GM12878 (cell line): Measurements from ENCODE around the gene TC2N. TPM values are rescaled to one million over a fixed set of nuclear protein-coding genes. Genes with fewer than 3 reads are reported as not detected.

Experiments
- ATAC-seq: fragments of 200-7000 bp; cut with Tn5 transposase; 3 replicates; pipeline ENCODE4 v1.9.1; 2020; ENCODE audit warnings: mild to moderate bottlenecking, moderate library complexity
- BruUV-seq: library from RNA; stranded (reverse); fragments of 400-500 nt; replicated peaks from 2 replicates; lab custom pipeline; 2021; lab: Mats Ljungman, UMichigan
- CTCF ChIA-PET: fragments of 300-600 bp; sonication (Branson Sonifier 250); formaldehyde crosslinking; extraction: SDS; loops from one replicate; lab custom pipeline; 2021; ENCODE audit warnings: inconsistent platforms; lab: Yijun Ruan, JAX
- POLR2A ChIA-PET: fragments of 350-600 bp; formaldehyde crosslinking; extraction: SDS; loops from one replicate; lab custom pipeline; 2021; ENCODE audit warnings: inconsistent platforms; lab: Charles Lee
- RAD21 ChIA-PET: fragments of 300-600 bp; sonication (Branson Sonifier 250); formaldehyde crosslinking; loops from one replicate; lab custom pipeline; 2023; ENCODE audit warnings: antibody characterized with exemption; ENCODE audit not compliant: unreplicated experiment; lab: Charles Lee
- SMC1A ChIA-PET: fragments of 300-600 bp; sonication (Branson Sonifier 250); formaldehyde crosslinking; loops from one replicate; lab custom pipeline; 2023; ENCODE audit not compliant: unreplicated experiment, uncharacterized antibody; lab: Charles Lee
- DNase-seq: peaks from one replicate; pipeline ENCODE4 v3.0.0-alpha.2; 2011; ENCODE audit warnings: low read depth, low spot score
- FAIRE-seq: peaks from 3 replicates; lab custom pipeline; 2011; peaks lifted over from hg19 to GRCh38; lab: Jason Lieb, UNC
- H2AFZ ChIP-seq: 2 replicates; pipeline ENCODE4 v1.6.0; 2011; ENCODE audit warnings: low read depth, low read length, control low read depth; ENCODE audit not compliant: control insufficient read depth
- H3K27ac ChIP-seq: 2 replicates; pipeline ENCODE4 v1.5.1; 2011; ENCODE audit warnings: control low read depth; ENCODE audit not compliant: control insufficient read depth, insufficient read depth
- H3K27me3 ChIP-seq, 2 experiments: replicated peaks in 1 of 2; 2 replicates each; pipeline versions ENCODE4 v1.6.0 to v1.6.1; 2011; ENCODE audit warnings: low read length in 1 of 2; ENCODE audit not compliant: control insufficient read depth in 2 of 2, insufficient read depth in 2 of 2
- H3K36me3 ChIP-seq, 2 experiments: 2 replicates each; pipeline ENCODE4 v1.5.1; 2011; ENCODE audit warnings: low read length in 1 of 2; ENCODE audit not compliant: control insufficient read depth in 2 of 2, insufficient read depth in 2 of 2
- H3K4me1 ChIP-seq: 2 replicates; pipeline ENCODE4 v1.6.1; 2011; ENCODE audit warnings: mild to moderate bottlenecking, low read length, moderate library complexity, mixed read lengths; ENCODE audit not compliant: control insufficient read depth, insufficient read depth
- H3K4me2 ChIP-seq: 2 replicates; pipeline ENCODE4 v1.6.0; 2011; ENCODE audit warnings: control low read depth; ENCODE audit not compliant: control insufficient read depth, insufficient read depth
- H3K4me3 ChIP-seq: fragments of 200-600 bp; sonication (generic); 2 replicates; pipeline ENCODE4 v1.5.1; 2016
- H3K79me2 ChIP-seq: 2 replicates; pipeline ENCODE4 v1.6.0; 2011; ENCODE audit warnings: low read length; ENCODE audit not compliant: control insufficient read depth, insufficient read depth
- H3K9ac ChIP-seq: 2 replicates; pipeline ENCODE4 v1.8.0; 2011; ENCODE audit warnings: low read length, control low read depth, mixed read lengths; ENCODE audit not compliant: control insufficient read depth, insufficient read depth
- H3K9me3 ChIP-seq: replicated peaks from 3 replicates; pipeline ENCODE4 v1.5.1; 2011; ENCODE audit warnings: mild to moderate bottlenecking, low read length; ENCODE audit not compliant: control insufficient read depth, insufficient read depth
- H4K20me1 ChIP-seq: 2 replicates; pipeline ENCODE4 v1.6.0; 2011; ENCODE audit not compliant: control insufficient read depth, insufficient read depth
- CHD1 ChIP-seq: IDR thresholded peaks from 2 replicates; pipeline ENCODE4 v1.6.1; 2012; ENCODE audit warnings: low read depth, low read length, improper control_type of control experiment
- CHD2 ChIP-seq: IDR thresholded peaks from 2 replicates; pipeline ENCODE4 v1.6.1; 2011; ENCODE audit warnings: low read depth, low read length, improper control_type of control experiment, borderline replicate concordance
- ETV6 ChIP-seq, 2 experiments: fragments of 450-650 bp in 1 of 2; IDR thresholded peaks in 1 of 2; conservative IDR thresholded peaks in 1 of 2; 2 replicates each; pipeline ENCODE4 v1.6.1; 2014; ENCODE audit warnings: antibody characterized with exemption in 1 of 2, borderline replicate concordance in 1 of 2, low read depth in 1 of 2, mild to moderate bottlenecking in 1 of 2, moderate library complexity in 1 of 2
- FOS ChIP-seq: IDR thresholded peaks from 3 replicates; pipeline ENCODE4 v1.6.1; 2011; ENCODE audit warnings: borderline replicate concordance; ENCODE audit not compliant: insufficient read length; ENCODE audit errors: extremely low read depth
- JUND ChIP-seq: IDR thresholded peaks from 2 replicates; pipeline ENCODE4 v1.6.1; 2012; ENCODE audit warnings: low read depth, mild to moderate bottlenecking, low read length, improper control_type of control experiment, moderate library complexity
- NFIC ChIP-seq: IDR thresholded peaks from 2 replicates; pipeline ENCODE4 v1.6.1; 2012; ENCODE audit warnings: low read depth, mild to moderate bottlenecking, inconsistent platforms, low read length, moderate library complexity
- RELA ChIP-seq: fragments of 450-650 bp; IDR thresholded peaks from 2 replicates; pipeline ENCODE4 v1.8.0; 2014; ENCODE audit warnings: borderline replicate concordance; ENCODE audit not compliant: partially characterized antibody
- SMARCA5 ChIP-seq: fragments of 450-650 bp; IDR thresholded peaks from 2 replicates; pipeline ENCODE4 v1.6.1; 2017; ENCODE audit warnings: mild to moderate bottlenecking
- SMC3 ChIP-seq: IDR thresholded peaks from 2 replicates; pipeline ENCODE4 v1.6.1; 2011; ENCODE audit warnings: low read length, improper control_type of control experiment, borderline replicate concordance
- SPI1 ChIP-seq: IDR thresholded peaks from 2 replicates; pipeline ENCODE4 v1.6.1; 2011; ENCODE audit warnings: low read depth, mild to moderate bottlenecking, low read length, moderate library complexity, borderline replicate concordance; ENCODE audit not compliant: insufficient read depth
- TARDBP ChIP-seq: IDR thresholded peaks from 2 replicates; pipeline ENCODE4 v1.6.1; 2016; ENCODE audit warnings: borderline replicate concordance
- ZZZ3 ChIP-seq: IDR thresholded peaks from 2 replicates; pipeline ENCODE4 v1.6.1; 2011; ENCODE audit warnings: low read depth; ENCODE audit not compliant: control insufficient read depth, insufficient read length
- WGBS: methylation state at CpG from one replicate; pipeline ENCODE4 v1.1.6; 2016; ENCODE audit warnings: low lambda C conversion rate; ENCODE audit not compliant: insufficient replicate concordance, insufficient coverage; ENCODE audit errors: missing lambda C conversion rate; 5-methylcytosine and 5-hydroxymethylcytosine counted together
- in situ Hi-C: fragments of 300-500 bp; cut with MboI; formaldehyde crosslinking; loops from 9 replicates; pipeline ENCODE4 v1.14.3; 2018; ENCODE audit warnings: mixed read lengths
- intact Hi-C: fragments of 100-400 bp; cut with micrococcal nuclease; formaldehyde crosslinking; loops from one replicate; pipeline ENCODE4 v1.14.2; 2022; ENCODE audit not compliant: unreplicated experiment
- polyA plus RNA-seq, 11 experiments: library from polyadenylated mRNA; depleted of rRNA in 4 of 11; unstranded in 6 of 11; stranded (reverse) in 5 of 11; fragments of >200 nt; fragmentation: Nextera tagmentation in 4 of 11; fragmentation: Illumina TruSeq in 1 of 11; extraction: Ambion mirVana in 4 of 11; extraction: Trizol in 1 of 11; gene quantifications; 1 replicate in 1 of 11; 2 replicates in 10 of 11; pipeline versions ENCODE4 v1.2.1 to v1.2.3, GENCODE V29; 2011 to 2016; ENCODE audit warnings: inconsistent platforms in 2 of 11, missing spikeins in 2 of 11, low read depth in 1 of 11
- total RNA-seq, 4 experiments: library from RNA; depleted of rRNA in 3 of 4; stranded (reverse); fragments of >200 nt in 3 of 4; fragmentation: Illumina TruSeq in 1 of 4; extraction: Trizol in 1 of 4; gene quantifications; 2 replicates each; pipeline versions ENCODE4 v1.2.1 to v1.2.3, GENCODE V29; 2013 to 2021
- TF ChIP-seq, protein P1 (sequence below): IDR thresholded peaks from 2 replicates; pipeline ENCODE4 v1.6.1; 2011; ENCODE audit warnings: borderline replicate concordance, low read depth, mild to moderate bottlenecking, moderate library complexity, low read length; ENCODE audit not compliant: insufficient read depth, poor library complexity, severe bottlenecking
- TF ChIP-seq, protein P2 (sequence below): fragments of 450-650 bp; IDR thresholded peaks from 2 replicates; pipeline ENCODE4 v1.6.1; 2016; ENCODE audit warnings: mild to moderate bottlenecking
- TF ChIP-seq, protein P3 (sequence below): fragments of 150-350 bp; IDR thresholded peaks from 2 replicates; pipeline ENCODE4 v1.6.1; 2014; ENCODE audit warnings: mild to moderate bottlenecking, low read depth, low read length
- TF ChIP-seq, protein P4 (sequence below): fragments of 450-650 bp; IDR thresholded peaks from 2 replicates; pipeline ENCODE4 v1.6.1; 2017; ENCODE audit warnings: borderline replicate concordance

The TC2N gene
- total and polyA plus RNA-seq, 10 of the 15 experiments (the other 5 are each of a cell fraction or from before 2014, with no cell fraction given), result 0.15 to 1.6 (median 0.35) TPM

- Histone ChIP-seq H3K4me1 (no peaks in the 10 kb centered on the region), H3K27me3 (no peaks in the 10 kb centered on the region), H3K4me3 (no peak overlapping the region), H3K27ac (no peak overlapping the region), H3K36me3 (no peaks in the 10 kb centered on the region), H2AFZ (no peak overlapping the region), H3K4me2 (no peak overlapping the region), H3K9ac (no peak overlapping the region), H3K9me3 (no peaks in the 10 kb centered on the region), H4K20me1 (no peaks in the 10 kb centered on the region), H3K79me2 (no peaks in the 10 kb centered on the region)
- ATAC-seq (no peak), DNase-seq (no peak), FAIRE-seq (no peak)
- RAD21 ChIA-PET, result no interaction called here
- BruUV-seq, result no TSS peak
- POLR2A ChIA-PET, result no interaction called here
- intact Hi-C loops, result no loop called here
- CTCF ChIA-PET, result interaction anchor here (0.6 to 1.5 kb wide), 4 partner anchors 12 to 108 kb away, joined by 3 to 4 read pairs (median 3); no protein-coding TSS in a partner anchor
- SMC1A ChIA-PET, result interaction anchor here (0.6 kb wide), 1 partner anchor 65 kb away, joined by 3 read pairs; no protein-coding TSS in a partner anchor
- in situ Hi-C loops, result no loop called here
- 60% methylated on average over 13 of the region's 13 CpGs for WGBS
- TF ChIP-seq SPI1, result no peak
- no peak for TF ChIP-seq ETV6 (conservative IDR thresholded peaks at IDR 0.05 in 1 of 2, IDR thresholded peaks at IDR 0.05 in 1 of 2; ENCODE audit: borderline replicate concordance in 1 of 2, low read depth in 1 of 2)
- TF ChIP-seq, protein P1, sequence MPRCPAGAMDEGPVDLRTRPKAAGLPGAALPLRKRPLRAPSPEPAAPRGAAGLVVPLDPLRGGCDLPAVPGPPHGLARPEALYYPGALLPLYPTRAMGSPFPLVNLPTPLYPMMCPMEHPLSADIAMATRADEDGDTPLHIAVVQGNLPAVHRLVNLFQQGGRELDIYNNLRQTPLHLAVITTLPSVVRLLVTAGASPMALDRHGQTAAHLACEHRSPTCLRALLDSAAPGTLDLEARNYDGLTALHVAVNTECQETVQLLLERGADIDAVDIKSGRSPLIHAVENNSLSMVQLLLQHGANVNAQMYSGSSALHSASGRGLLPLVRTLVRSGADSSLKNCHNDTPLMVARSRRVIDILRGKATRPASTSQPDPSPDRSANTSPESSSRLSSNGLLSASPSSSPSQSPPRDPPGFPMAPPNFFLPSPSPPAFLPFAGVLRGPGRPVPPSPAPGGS, result no peak
- no peak for TF ChIP-seq SMARCA5
- no peak for TF ChIP-seq SMC3
- TF ChIP-seq, protein P2, sequence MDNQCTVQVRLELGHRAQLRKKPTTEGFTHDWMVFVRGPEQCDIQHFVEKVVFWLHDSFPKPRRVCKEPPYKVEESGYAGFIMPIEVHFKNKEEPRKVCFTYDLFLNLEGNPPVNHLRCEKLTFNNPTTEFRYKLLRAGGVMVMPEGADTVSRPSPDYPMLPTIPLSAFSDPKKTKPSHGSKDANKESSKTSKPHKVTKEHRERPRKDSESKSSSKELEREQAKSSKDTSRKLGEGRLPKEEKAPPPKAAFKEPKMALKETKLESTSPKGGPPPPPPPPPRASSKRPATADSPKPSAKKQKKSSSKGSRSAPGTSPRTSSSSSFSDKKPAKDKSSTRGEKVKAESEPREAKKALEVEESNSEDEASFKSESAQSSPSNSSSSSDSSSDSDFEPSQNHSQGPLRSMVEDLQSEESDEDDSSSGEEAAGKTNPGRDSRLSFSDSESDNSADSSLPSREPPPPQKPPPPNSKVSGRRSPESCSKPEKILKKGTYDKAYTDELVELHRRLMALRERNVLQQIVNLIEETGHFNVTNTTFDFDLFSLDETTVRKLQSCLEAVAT, result no peak
- no peak for TF ChIP-seq TARDBP
- TF ChIP-seq RELA, result no peak
- TF ChIP-seq, protein P3, sequence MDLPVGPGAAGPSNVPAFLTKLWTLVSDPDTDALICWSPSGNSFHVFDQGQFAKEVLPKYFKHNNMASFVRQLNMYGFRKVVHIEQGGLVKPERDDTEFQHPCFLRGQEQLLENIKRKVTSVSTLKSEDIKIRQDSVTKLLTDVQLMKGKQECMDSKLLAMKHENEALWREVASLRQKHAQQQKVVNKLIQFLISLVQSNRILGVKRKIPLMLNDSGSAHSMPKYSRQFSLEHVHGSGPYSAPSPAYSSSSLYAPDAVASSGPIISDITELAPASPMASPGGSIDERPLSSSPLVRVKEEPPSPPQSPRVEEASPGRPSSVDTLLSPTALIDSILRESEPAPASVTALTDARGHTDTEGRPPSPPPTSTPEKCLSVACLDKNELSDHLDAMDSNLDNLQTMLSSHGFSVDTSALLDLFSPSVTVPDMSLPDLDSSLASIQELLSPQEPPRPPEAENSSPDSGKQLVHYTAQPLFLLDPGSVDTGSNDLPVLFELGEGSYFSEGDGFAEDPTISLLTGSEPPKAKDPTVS, result no peak
- TF ChIP-seq CHD2, result no peak
- no peak for TF ChIP-seq NFIC
- no peak for TF ChIP-seq ZZZ3
- no peak for TF ChIP-seq CHD1
- TF ChIP-seq FOS, result no peak
- TF ChIP-seq, protein P4, sequence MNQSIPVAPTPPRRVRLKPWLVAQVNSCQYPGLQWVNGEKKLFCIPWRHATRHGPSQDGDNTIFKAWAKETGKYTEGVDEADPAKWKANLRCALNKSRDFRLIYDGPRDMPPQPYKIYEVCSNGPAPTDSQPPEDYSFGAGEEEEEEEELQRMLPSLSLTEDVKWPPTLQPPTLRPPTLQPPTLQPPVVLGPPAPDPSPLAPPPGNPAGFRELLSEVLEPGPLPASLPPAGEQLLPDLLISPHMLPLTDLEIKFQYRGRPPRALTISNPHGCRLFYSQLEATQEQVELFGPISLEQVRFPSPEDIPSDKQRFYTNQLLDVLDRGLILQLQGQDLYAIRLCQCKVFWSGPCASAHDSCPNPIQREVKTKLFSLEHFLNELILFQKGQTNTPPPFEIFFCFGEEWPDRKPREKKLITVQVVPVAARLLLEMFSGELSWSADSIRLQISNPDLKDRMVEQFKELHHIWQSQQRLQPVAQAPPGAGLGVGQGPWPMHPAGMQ, result no peak
- TF ChIP-seq JUND, result no peak
Measured at GRCh38 chr14:91889477-91890211, 22.3 kb upstream of the TC2N start.
